ENCODE results near the gene CNEP1R1.

- TF ChIP-seq POLR2AphosphoS5 (IDR thresholded peaks at IDR 0.05; ENCODE audit: borderline replicate concordance, low read depth, low read length): no peak
- TF ChIP-seq EZH2 (IDR thresholded peaks at IDR 0.05): no peak
Measured at GRCh38 chr16:50007744-50008143, 17.3 kb upstream of the CNEP1R1 start.

Data from SK-N-MC (cell line).